SK-N-SH (cell line): Measurements from ENCODE around the gene PKD2L1.

Source experiments
- EZH2phosphoT487 ChIP-seq: fragments of 200-600 bp; sonication (generic); IDR thresholded peaks from 2 replicates; pipeline ENCODE4 v1.6.1; 2017; ENCODE audit warnings: low read depth, mixed run types, mild to moderate bottlenecking, antibody characterized with exemption, moderate library complexity, borderline replicate concordance
- GABPA ChIP-seq: IDR thresholded peaks from 2 replicates; pipeline ENCODE4 v1.4.0; 2012; ENCODE audit warnings: low read depth, mild to moderate bottlenecking
- MXI1 ChIP-seq: IDR thresholded peaks from 2 replicates; pipeline ENCODE4 v1.6.1; 2012; ENCODE audit warnings: mild to moderate bottlenecking, low read depth, low read length, improper control_type of control experiment
- POLR2AphosphoS5 ChIP-seq: IDR thresholded peaks from 2 replicates; pipeline ENCODE4 v1.6.1; 2012; ENCODE audit warnings: low read depth, low read length
- RCOR1 ChIP-seq: fragments of 150-350 bp; IDR thresholded peaks from 2 replicates; pipeline ENCODE4 v1.6.1; 2017; ENCODE audit warnings: antibody characterized with exemption, low read length
- TF ChIP-seq, protein P1 (sequence below): fragments of 150-350 bp; IDR thresholded peaks from 2 replicates; pipeline ENCODE4 v1.6.1; 2017; ENCODE audit warnings: antibody characterized with exemption, low read length, low read depth, borderline replicate concordance

DNA sequence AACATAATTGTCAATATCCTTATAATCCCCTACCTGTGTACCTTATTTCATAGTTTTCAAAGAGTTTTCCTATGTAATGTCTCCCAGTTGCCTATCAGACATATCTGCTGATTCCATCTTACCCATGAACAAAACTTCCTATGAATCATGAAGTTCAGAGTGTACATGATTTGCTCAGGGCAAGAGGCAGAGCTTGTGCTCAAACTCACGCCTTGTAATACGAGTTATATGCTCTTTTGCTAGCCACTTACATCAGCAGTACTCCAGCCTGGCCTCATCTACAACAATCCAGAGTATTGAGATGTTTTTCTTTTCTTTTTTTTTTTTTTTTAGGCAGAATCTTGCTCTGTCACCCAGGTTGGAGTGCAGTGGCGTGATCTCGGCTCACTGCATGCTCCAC lies 11.8 kb downstream of the PKD2L1 start:
- TF ChIP-seq EZH2phosphoT487 (no peak), GABPA (no peak), POLR2AphosphoS5 (no peak), RCOR1 (no peak), MXI1 (no peak)
- TF ChIP-seq, protein P1, sequence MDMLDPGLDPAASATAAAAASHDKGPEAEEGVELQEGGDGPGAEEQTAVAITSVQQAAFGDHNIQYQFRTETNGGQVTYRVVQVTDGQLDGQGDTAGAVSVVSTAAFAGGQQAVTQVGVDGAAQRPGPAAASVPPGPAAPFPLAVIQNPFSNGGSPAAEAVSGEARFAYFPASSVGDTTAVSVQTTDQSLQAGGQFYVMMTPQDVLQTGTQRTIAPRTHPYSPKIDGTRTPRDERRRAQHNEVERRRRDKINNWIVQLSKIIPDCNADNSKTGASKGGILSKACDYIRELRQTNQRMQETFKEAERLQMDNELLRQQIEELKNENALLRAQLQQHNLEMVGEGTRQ = no peak
